AG04450 (cell line): ENCODE measurements around the gene ROPN1L. TPM values are rescaled to one million over a fixed set of nuclear protein-coding genes. Genes with fewer than 3 reads are reported as not detected.

ENCODE experiments used
- CTCF ChIA-PET: fragments of 300-600, 350-600 bp; formaldehyde crosslinking; extraction: SDS; loops from one replicate; lab custom pipeline; 2022; ENCODE audit warnings: antibody characterized with exemption, inconsistent platforms; lab: Charles Lee
- POLR2A ChIA-PET: fragments of 350-600 bp; formaldehyde crosslinking; extraction: SDS; loops from one replicate; lab custom pipeline; 2021; ENCODE audit warnings: antibody characterized with exemption, inconsistent platforms; lab: Yijun Ruan, JAX
- DNase-seq: peaks from one replicate; pipeline ENCODE4 v3.0.0-alpha.2; 2011; ENCODE audit warnings: low read depth, low spot score
- H3K27ac ChIP-seq: one replicate; pipeline ENCODE4 v1.5.1; 2012; ENCODE audit warnings: low read depth, low read length, control low read depth
- H3K27me3 ChIP-seq: one replicate; pipeline ENCODE4 v1.6.0; 2012; ENCODE audit warnings: low read length; ENCODE audit not compliant: control insufficient read depth, insufficient read depth
- H3K4me3 ChIP-seq: 2 replicates; pipeline ENCODE4 v1.5.1; 2011; ENCODE audit warnings: mild to moderate bottlenecking, low read depth, low read length, control low read depth
- H3K9me3 ChIP-seq: 2 replicates; pipeline ENCODE4 v1.5.1; 2012; ENCODE audit warnings: low read length; ENCODE audit not compliant: control insufficient read depth, insufficient read depth
- CTCF ChIP-seq: IDR thresholded peaks from 2 replicates; pipeline ENCODE4 v1.5.1; 2011; ENCODE audit warnings: low read depth, low read length, control low read depth, inconsistent platforms
- polyA plus RNA-seq: library from polyadenylated mRNA; depleted of rRNA; stranded (reverse); fragments of >200 nt; gene quantifications from 2 replicates; pipeline ENCODE4 v1.2.3, GENCODE V29; 2011

Gene ROPN1L
- polyA plus RNA-seq, 1 experiment, result 0.24 TPM

- POLR2A ChIA-PET, result interaction anchor here (1.8 kb wide), 1 partner anchor 174 kb away, joined by 16 read pairs; no protein-coding TSS in a partner anchor
- Histone ChIP-seq H3K27me3 (no peaks in the 10 kb centered on the region), H3K9me3 (no peaks in the 10 kb centered on the region), H3K27ac (no peak overlapping the region), H3K4me3 (no peak overlapping the region)
- no peak for TF ChIP-seq CTCF
- DNase-seq, result no peak
- CTCF ChIA-PET, result interaction anchor here (0.5 to 8.0 kb wide), 17 partner anchors 16 to 290 kb away, joined by 3 to 162 read pairs (median 7); no protein-coding TSS in a partner anchor
Measured at GRCh38 chr5:10453545-10453944, 11.9 kb downstream of the ROPN1L start.

- Histone ChIP-seq H3K27me3 (no peaks in the 10 kb centered on the region), H3K9me3 (no peaks in the 10 kb centered on the region), H3K4me3 (no peak overlapping the region), H3K27ac (peak overlapping the region; percentile 39)
- ChIA-PET CTCF (interaction anchor here (0.5 to 8.0 kb wide), 7 partner anchors 103 to 248 kb away, joined by 3 to 162 read pairs (median 4); no protein-coding TSS in a partner anchor), POLR2A (interaction anchor here (0.7 to 1.8 kb wide), 3 partner anchors 96 to 604 kb away, joined by 3 to 16 read pairs (median 4); no protein-coding TSS in a partner anchor)
- no peak for TF ChIP-seq CTCF
- DNase-seq, result no peak
Measured at GRCh38 chr5:10454591-10455276, 13.1 kb downstream of the ROPN1L start.

GRCh38 chr5:10455277-10455670 lies 13.6 kb downstream of the ROPN1L start:
- H3K9me3 ChIP-seq, result no peaks in the 10 kb centered on the region
- TF ChIP-seq CTCF, result no peak
- CTCF ChIA-PET, result interaction anchor here (0.7 to 8.0 kb wide), 4 partner anchors 102 to 236 kb away, joined by 3 to 162 read pairs (median 20); no protein-coding TSS in a partner anchor
- no peaks in the 10 kb centered on the region for H3K27me3 ChIP-seq
- peak overlapping the region; percentile 39 for H3K27ac ChIP-seq
- no peak overlapping the region for H3K4me3 ChIP-seq
- POLR2A ChIA-PET, result interaction anchor here (0.7 to 1.8 kb wide), 2 partner anchors 96 to 172 kb away, joined by 3 to 16 read pairs; no protein-coding TSS in a partner anchor
- no peak for DNase-seq

GRCh38 chr5:10456583-10457420 lies 15.1 kb downstream of the ROPN1L start:
- H3K27ac ChIP-seq, result no peak overlapping the region
- no peak overlapping the region for H3K4me3 ChIP-seq
- CTCF ChIA-PET, result interaction anchor here (8.0 kb wide), 1 partner anchor 171 kb away, joined by 162 read pairs; no protein-coding TSS in a partner anchor
- POLR2A ChIA-PET, result no interaction called here
- no peaks in the 10 kb centered on the region for H3K27me3 ChIP-seq
- H3K9me3 ChIP-seq, result no peaks in the 10 kb centered on the region
- no peak for DNase-seq
- TF ChIP-seq CTCF, result no peak
